Esophagus mucosa (tissue), 1 donor: ENCODE data around the gene CDKN2AIP. TPM values are rescaled to one million over a fixed set of nuclear protein-coding genes. Genes with fewer than 3 reads are reported as not detected.
"Not testable (repeated sequence)": the region's sequence is repeated elsewhere in the genome, so short reads cannot be mapped to it uniquely, and the experiment has no call there.

Experiments
- ATAC-seq: fragments of 200-7000 bp; cut with Tn5 transposase; one replicate; pipeline ENCODE4 v1.9.1; 2020
- total RNA-seq: library from RNA; stranded (reverse); gene quantifications from one replicate; pipeline ENCODE4 v1.2.4, GENCODE V29; 2023
- donor health status: DM: yes; HTN: yes; CAD: no.

The CDKN2AIP gene
- total RNA-seq, 1 donor from 2014 or later: 17.8 TPM

- no peak for ATAC-seq
Observed at GRCh38 chr4:183413234-183414200, 30.9 kb upstream of the CDKN2AIP start.

GRCh38 chr4:183416879-183417755, 27.3 kb upstream of the CDKN2AIP start:
- no peak for ATAC-seq

- ATAC-seq: peak; percentile 71
Observed at GRCh38 chr4:183422962-183423631, 21.3 kb upstream of the CDKN2AIP start.

GRCh38 chr4:183424109-183424744, 20.2 kb upstream of the CDKN2AIP start:
- peak; percentile 51 for ATAC-seq

GRCh38 chr4:183426507-183426906, 17.9 kb upstream of the CDKN2AIP start:
- no peak for ATAC-seq

- ATAC-seq: no peak
Observed at GRCh38 chr4:183429489-183429888, 14.9 kb upstream of the CDKN2AIP start.

- ATAC-seq: peak; percentile 77
Observed at GRCh38 chr4:183430317-183430993, 14.0 kb upstream of the CDKN2AIP start.

- no peak for ATAC-seq
Observed at GRCh38 chr4:183430994-183431347, 13.5 kb upstream of the CDKN2AIP start.

- no peak for ATAC-seq
Observed at GRCh38 chr4:183431614-183432013, 12.8 kb upstream of the CDKN2AIP start.

GRCh38 chr4:183433183-183433582, 11.3 kb upstream of the CDKN2AIP start:
- ATAC-seq: not testable (repeated sequence)

- no peak for ATAC-seq
Observed at GRCh38 chr4:183434264-183434663, 10.2 kb upstream of the CDKN2AIP start.

- ATAC-seq: peak; percentile 4
Observed at GRCh38 chr4:183434666-183435190, 9.7 kb upstream of the CDKN2AIP start.

GRCh38 chr4:183435803-183436202, 8.6 kb upstream of the CDKN2AIP start:
- no peak for ATAC-seq

- no peak for ATAC-seq
Observed at GRCh38 chr4:183436417-183436816, 8.0 kb upstream of the CDKN2AIP start.

- ATAC-seq: no peak
Observed at GRCh38 chr4:183437452-183437851, 7.0 kb upstream of the CDKN2AIP start.

GRCh38 chr4:183438458-183439113, 5.8 kb upstream of the CDKN2AIP start:
- peak; percentile 97 for ATAC-seq

- ATAC-seq: no peak
Observed at GRCh38 chr4:183441276-183441675, 3.2 kb upstream of the CDKN2AIP start.

- ATAC-seq: peak; percentile 19
Observed at GRCh38 chr4:183443655-183444213, 702 bp upstream of the CDKN2AIP start.

GRCh38 chr4:183445097-183445428, 627 bp downstream of the CDKN2AIP start:
- peak; percentile 20 for ATAC-seq

GRCh38 chr4:183447646-183448045, 3.2 kb downstream of the CDKN2AIP start:
- ATAC-seq: no peak

- ATAC-seq: no peak
Observed at GRCh38 chr4:183448436-183448835, 4.0 kb downstream of the CDKN2AIP start.
